HL-60/S4 treated with retinoic acid at 250 ng/mL for 4 days and 3 days (cell line): ENCODE data around the gene FGF19.

Experiments used
- in situ Hi-C: fragments of 300-500 bp; cut with MboI; formaldehyde crosslinking; loops from 2 replicates; pipeline ENCODE4 v1.7.0; 2022; ENCODE audit warnings: low sequenced_read_pairs

Gene FGF19, protein sequence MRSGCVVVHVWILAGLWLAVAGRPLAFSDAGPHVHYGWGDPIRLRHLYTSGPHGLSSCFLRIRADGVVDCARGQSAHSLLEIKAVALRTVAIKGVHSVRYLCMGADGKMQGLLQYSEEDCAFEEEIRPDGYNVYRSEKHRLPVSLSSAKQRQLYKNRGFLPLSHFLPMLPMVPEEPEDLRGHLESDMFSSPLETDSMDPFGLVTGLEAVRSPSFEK

DNA sequence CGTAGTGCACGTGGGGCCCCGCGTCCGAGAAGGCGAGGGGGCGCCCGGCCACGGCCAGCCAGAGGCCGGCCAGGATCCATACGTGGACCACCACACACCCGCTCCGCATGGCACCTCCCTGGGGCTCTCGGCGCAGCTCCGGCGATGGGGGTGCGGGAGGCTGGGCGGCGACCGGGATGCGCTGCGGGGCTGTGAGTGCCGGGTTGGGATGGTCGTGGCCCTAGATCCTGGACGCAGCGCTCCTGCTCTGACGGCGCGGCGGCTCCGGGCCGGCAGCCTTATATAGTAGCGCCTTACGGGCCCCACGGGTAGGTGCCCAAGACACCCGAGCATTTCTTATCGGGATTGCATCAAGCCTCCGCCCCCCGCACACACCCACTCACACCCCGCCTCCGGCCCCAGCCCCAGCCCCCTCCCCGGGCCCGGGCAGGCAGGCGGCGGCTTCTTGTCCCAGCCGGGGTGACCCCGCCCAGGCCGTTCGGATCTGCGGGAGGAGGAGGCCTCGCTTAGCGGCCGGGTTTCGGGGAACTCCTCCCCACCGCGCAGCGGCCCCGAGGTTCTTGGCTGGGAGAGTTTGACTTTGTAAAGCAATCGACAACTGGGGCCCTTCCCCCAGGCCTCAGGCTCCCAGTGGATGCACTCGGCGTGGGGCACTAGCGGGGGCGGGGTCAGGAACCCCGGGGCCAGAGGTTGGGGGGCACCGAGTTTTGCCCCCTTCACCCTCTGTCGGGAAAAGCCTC, at the start of gene FGF19:
Gene FGF19, minus strand, starts transcription at position 255 of the 740 bp plus-strand sequence. Its CDS starts 146 bp downstream, at position 109.
- in situ Hi-C loops: loop anchor here (25.0 kb wide), 1 partner anchor 483 kb away; no protein-coding TSS in a partner anchor

- in situ Hi-C loops: no loop called here
Measured at GRCh38 chr11:69752890-69753289, 49.1 kb upstream of the FGF19 start.

DNA sequence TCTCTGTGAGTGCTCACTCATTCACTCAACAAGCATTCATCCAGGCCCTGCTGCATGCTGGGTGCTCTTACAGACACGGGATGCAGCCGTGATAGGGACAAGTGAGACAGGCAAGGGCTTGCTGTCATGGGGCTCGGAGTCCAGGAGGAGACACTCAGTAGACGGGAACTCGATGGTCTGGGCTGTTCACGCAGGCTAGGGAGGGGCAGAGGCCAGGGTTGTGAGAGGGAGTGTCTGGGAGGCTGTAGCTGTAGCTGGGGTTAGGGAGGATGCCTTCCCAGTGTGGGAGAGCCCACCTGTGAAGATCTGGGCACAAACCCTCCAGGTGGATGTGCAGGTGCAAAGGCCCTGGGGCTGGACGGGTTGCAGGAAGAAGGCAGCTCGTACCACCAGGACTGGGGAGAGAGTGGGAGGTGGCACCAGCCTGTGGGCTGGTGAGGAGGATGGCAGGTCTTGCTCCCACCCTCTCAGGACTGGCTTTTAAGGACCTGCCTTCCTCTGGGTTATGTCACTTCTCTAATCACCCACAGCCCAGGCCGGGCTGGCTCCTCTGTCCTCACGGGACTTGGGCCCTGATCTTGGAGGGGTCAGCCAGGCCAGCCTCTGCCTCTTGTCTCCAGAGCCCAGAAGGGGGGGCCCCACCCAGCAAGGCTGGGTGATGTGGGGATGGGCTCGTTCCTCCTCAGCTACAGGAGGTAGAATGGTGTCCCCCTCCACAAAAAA, 47.2 kb upstream of the FGF19 start:
- in situ Hi-C loops: no loop called here

GRCh38 chr11:69750108-69750850, 46.5 kb upstream of the FGF19 start:
- in situ Hi-C loops: no loop called here

DNA sequence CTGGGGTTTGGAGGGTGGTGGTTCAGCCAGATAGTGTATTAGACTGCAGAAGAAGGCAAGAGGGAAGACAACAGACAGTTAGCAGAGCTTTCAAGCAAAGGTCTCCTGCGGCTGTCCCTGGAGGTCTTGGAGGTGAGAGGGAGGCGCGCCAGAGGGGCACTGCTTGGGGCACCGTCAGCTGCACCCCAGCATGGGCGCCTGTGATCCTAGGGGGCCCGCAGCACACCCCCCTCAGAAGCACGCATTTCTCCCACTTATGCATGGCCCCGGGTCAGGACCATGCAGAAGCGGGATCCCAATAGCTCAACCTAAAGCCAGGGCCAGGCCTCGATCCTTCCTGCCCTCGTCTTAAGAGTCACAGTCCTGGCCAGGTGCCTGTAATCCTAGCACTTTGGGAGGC, 44.8 kb upstream of the FGF19 start:
- in situ Hi-C loops: no loop called here

- in situ Hi-C loops: no loop called here
Measured at GRCh38 chr11:69746752-69747742, 43.2 kb upstream of the FGF19 start.

- in situ Hi-C loops: no loop called here
Measured at GRCh38 chr11:69746140-69746539, 42.3 kb upstream of the FGF19 start.

DNA sequence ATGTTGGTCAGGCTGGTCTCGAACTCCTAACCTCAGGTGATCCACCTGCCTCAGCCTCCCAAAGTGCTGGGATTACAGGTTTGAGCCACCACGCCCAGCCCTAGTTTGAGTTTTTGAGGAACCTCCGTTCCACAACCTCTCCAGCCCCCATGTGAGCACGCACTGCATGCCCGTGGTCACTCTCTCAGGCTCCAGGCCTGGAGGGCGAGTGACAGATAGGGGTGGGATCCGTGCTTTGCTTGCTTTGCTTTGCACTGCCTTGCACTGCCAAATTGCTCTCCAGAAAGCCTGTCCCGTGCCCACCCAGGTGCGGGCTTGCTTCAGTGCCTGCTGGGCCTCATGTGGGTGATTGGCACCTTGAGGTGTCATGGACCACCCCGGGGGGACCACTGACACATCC, 41.4 kb upstream of the FGF19 start:
- in situ Hi-C loops: no loop called here

DNA sequence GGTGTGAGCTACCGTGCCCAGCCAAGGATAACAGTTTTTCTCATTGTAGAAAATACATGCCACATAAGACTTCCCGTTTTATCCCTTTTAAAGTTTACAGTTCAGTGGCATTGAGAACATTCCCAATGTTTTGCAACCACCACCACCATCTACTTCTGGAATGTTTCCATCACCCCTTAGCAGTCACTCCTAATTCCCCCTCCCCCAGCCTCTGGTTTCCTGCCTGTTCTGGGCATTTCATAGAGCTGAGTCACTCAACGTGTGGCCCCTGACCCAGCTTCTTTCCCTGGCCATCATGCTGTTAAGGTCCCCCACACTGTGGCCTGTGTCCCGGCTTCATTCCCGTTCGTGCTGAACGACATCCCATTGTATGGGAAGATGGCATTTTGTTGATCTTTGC, 40.6 kb upstream of the FGF19 start:
- in situ Hi-C loops: no loop called here

GRCh38 chr11:69734841-69735240, 31.0 kb upstream of the FGF19 start:
- in situ Hi-C loops: no loop called here

- in situ Hi-C loops: no loop called here
Measured at GRCh38 chr11:69734367-69734766, 30.5 kb upstream of the FGF19 start.

GRCh38 chr11:69732910-69733309, 29.1 kb upstream of the FGF19 start:
- in situ Hi-C loops: no loop called here

- in situ Hi-C loops: no loop called here
Measured at GRCh38 chr11:69731110-69731509, 27.3 kb upstream of the FGF19 start.

GRCh38 chr11:69730500-69730899, 26.7 kb upstream of the FGF19 start:
- in situ Hi-C loops: no loop called here

DNA sequence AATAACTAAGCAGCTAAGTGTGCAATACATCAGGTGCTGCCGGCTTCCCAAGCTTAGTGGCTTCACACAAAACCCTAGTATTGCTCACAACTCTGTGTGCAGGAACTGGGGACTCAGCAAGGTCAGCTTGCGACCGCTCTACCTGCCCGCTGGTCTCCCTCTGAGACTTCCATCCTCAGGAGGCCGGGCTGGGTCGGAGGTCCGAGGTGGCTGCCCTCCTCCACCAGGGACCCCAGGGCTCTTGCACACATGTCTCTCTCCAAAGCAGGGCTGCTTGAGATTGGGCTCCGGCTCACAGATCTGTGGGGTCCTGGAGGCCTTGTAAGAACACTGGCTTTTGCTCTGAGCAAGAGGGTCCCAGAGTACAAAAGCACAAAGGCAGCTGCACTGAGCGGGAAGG, 25.4 kb upstream of the FGF19 start:
- in situ Hi-C loops: no loop called here

- in situ Hi-C loops: no loop called here
Measured at GRCh38 chr11:69727266-69727665, 23.4 kb upstream of the FGF19 start.

- in situ Hi-C loops: no loop called here
Measured at GRCh38 chr11:69726481-69726880, 22.7 kb upstream of the FGF19 start.

DNA sequence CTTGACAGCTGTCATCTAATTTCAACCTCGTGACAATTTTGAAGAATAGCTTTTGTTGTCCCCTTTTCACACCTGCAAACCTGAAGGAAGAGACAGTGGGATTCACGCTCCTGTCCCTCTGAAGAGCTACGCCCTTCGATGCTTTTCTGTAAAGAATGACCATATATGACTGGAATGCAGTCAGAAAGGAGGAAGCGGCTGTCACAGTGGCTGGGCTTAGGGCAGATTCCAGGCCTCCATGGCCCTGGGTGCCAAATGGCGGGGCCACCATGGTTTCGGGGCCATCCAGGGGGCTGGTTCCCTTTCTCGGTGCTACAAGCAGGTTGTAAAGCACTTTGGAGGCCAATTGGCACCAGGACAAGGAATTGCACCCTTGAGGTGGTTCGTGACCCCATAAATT, 22.2 kb upstream of the FGF19 start:
- in situ Hi-C loops: no loop called here

- in situ Hi-C loops: loop anchor here (25.0 kb wide), 1 partner anchor 466 kb away; no protein-coding TSS in a partner anchor
Measured at GRCh38 chr11:69721745-69722144, 17.9 kb upstream of the FGF19 start.

DNA sequence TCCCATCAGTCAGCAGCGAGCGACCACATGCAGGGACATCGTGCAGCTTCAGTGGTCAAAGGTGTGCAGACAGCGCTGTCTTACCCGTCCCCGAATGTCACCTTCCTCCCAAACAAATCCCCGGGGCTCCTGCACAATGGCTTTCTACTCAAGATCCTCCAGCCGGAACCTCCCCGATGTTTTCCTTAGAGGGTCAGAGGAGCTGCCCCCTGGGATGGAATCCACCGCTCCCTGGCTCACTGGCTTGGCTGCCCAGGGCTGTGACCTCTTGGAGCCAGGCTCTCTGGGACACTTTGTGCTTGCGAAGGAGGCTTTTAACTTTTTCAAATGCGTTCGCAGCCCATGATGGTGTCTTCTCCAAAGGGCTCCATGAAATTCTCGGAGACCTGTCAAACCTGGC, 17.3 kb upstream of the FGF19 start:
- in situ Hi-C loops: loop anchor here (25.0 kb wide), 1 partner anchor 466 kb away; no protein-coding TSS in a partner anchor
